Measurements from ENCODE around the gene TSC22D1.

The TSC22D1 gene

DNA sequence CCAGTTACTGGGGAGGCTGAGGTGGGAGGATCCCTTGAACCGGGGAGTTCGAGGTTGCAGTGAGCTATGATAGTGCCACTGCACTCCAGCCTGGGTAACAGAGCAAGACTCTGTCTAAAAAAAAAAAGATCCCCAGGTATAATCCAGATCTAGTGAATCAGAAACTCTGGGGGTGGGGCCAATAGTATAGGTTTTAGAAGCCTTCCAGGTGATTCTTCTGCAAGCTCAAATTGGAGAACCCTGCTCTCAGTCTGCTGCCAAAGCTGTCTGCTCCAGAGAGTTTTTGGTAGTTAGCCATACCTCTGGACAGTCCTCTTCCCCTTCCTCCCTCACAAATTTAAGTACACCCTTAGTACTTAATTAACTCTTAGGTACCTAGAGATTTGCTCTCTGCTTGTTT, 174.6 kb downstream of the TSC22D1 start:
- no peak for DNase-seq

DNA sequence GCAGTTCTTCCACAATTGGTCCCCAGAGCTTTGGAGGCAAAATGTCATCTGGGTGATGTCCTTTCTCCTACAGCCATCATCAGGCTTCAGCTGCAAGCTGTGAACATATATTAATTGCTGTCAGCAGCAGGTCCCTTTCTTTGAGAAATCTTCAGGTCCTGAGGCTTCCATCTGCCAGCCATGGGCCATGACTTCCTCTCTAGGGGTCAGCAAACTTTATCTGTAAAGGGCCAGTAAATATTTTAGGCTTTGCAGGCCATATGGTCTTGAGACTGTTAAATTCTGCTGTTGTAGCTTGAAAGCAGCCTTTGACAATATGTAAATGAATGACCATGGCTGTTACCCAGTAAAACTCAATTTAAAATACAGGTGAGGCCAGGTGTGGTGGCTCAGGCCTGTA, 175.4 kb downstream of the TSC22D1 start:
- DNase-seq, result no peak

DNA sequence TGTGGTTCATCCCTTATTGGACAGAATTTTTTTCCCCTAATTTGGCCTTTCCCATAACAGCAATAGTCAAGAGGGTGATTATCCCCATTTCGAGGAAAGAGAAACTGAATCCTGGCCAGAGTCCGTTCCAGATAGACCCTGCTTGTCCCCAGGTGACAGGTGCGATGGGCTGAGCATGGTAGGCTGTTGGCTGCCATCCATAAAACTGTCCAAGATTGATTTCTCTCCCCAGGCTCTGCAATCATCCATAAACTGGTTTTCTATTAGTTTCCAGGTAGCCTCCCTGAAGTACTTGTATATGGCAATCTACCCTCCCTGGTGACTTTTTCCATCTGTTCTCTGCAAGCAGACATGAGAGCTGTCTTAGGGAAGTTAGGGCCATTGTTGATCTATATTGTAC, 177.1 kb downstream of the TSC22D1 start:
- DNase-seq, result no peak

DNA sequence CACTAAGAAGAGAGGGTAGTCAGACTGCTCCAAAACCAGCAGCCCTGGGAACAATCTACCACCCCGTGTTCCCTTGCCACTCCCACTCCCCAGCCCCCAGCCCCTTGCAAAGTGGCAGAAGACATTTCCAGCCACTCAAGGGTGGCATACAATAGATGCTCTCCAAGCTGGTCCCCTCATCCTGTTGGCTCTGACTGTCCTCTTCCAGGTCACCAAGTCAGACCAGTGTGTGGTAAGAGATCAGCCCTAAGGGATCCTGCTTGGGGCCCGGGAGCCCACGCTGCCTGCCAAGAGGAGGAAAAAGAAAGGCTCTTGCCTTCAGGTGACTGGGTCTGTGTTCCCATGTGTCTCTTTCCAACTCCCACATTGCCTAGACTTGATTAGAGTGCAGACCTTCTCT, 177.5 kb downstream of the TSC22D1 start:
- no peak for DNase-seq

DNA sequence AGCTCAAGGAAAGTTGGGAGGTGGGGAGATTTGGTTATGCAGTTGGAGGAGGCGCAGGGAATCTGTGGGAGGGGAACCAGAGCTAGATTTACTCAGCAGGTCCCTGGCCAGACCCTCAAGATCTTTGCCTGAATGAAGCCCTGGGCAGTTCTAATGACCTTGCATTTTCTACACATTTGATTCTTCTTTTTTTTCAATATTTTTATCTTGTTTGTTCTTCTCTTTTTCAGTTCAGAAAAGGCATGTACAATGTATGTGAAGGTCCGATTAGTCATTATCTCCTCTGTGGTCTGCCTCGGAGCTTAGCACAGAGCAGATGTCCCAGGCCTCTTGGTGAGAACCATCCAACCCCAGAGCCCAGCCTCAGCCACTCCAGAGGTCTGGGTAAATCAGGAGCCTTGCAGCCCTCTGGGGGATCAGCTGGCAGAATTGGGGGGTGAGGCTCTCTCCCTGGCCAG, 178.3 kb downstream of the TSC22D1 start:
- DNase-seq, result no peak

DNA sequence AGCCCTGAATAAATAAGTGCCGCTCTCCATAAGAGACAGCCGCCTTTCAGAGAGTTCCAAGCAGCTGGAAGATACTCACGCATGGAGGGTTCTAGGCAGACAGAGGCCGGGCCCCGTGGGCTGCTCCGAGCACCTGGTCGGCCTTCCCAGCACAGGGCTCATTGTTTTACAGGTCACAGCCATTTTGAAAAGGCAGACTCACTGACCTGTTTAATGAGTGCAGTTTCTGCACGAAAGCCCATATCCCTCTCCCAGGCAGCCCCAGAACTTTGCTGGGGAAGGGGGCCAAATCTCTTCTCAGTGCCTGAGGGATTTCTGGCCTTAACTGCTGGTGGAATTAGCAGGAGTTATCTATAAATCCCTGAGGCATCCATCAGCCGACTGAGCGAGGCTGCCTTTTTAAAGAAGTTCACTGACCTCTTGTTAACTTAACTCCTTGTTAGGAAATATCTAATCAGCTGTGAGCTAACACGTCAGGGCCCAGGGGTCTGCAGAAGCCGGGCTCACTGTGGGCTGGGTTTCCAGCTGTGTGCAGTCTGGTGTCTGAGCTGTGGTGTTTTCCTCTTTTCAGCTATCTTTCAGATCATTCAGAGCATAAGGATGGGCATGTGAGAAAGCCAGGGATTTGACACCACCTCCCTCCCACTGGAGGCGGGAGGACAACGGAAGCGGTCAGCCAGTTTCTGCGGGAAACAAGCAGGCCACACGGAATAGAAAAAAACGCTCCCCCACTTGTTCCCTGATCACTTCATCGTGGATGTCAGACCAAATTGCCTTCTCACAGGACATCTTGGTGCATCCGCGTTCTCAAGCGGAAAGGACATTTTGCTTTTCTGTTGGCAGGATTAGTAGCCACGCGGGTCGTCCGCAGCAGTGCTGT, 179.2 kb downstream of the TSC22D1 start:
- DNase-seq, result no peak

DNA sequence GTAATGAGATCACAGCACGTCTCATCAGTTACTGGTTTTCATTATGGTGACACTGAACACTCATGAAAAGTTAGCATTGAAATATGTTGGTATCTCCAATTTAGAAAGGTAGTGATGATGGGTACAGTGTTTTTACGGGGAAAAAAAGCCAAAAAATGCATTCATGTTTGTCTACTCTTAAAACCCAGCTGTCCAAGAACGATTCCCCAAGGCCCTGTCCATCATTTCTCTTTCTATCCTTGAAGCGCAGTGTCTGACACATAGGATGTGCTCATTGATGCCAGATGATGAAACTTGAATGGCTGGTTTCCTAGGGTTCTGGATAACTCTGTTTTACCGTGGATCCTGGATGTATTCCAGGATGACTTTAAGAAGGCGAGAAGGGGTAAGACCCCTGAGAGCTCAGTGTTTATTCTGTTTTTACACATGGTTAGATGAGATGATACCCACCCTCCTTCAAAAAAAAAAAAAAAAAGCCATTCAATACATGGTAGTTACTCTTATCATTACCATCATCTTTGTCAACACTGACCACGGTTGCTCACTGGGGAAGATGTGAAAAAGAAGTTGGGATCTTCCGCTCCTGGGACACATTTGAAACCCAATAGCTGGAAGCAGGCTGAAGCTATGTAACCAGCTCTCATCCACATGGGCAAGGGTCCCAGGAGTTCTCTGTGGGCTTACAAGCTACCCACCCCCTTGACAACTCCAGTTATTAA, 180.0 kb downstream of the TSC22D1 start:
- no peak for DNase-seq

DNA sequence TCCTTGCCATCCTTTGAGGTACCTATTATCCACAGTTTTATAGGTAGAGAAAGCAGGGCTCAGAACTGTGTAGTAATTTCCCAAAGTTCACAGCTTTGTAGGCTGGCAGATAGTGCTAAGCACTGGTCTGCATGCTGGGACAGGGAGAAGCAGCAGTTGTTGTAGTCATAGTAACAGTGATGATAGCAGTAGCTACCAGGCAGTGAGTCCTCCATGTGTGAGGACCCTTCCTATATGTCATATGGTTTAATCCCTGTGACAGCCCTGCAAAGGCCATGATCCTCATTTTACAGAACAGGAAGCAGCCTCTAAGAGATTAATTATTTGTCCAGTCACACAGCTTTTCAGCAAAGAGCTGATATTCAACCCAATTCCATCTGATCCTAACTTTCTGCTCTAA, 181.5 kb downstream of the TSC22D1 start:
- DNase-seq, result no peak

DNA sequence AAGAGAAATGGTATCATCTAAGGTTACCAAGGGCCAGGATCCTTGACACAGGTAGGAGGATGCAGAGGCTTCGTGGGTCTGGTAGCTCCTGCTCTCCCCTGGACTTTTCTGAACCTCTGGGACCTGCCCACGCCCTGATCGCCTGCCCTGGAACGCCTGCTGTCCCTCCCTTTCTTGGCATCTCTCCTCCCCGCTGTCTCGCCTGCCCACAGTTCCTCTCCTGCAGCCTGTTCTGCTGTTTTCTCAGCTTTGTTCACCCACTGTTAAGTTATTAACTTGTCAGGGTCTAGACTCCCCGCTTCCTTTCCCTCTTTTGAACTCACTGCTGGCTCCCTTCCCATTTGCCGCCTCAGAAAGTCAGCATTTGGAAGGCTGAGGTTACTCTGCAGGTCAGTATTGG, 182.7 kb downstream of the TSC22D1 start:
- DNase-seq, result no peak

DNA sequence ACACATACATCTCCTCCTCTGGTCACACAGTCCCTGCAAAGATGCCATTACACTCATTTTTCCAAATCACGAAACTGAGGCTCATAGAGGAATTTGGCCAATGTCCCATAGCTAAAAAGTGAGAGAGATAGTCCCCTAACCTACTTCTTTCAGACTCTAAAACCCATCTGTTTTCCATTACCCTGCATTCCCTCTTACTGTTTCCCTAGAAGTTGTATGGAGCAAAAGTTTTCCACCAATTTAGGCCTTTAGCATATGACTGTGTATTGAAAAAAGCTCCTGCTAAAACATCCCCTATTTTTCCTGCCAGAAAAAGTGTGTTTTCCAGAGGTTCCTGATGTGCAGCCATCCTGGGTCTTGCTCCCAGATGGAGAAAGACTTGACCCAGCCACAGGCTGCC, 186.3 kb downstream of the TSC22D1 start:
- DNase-seq, result no peak

DNA sequence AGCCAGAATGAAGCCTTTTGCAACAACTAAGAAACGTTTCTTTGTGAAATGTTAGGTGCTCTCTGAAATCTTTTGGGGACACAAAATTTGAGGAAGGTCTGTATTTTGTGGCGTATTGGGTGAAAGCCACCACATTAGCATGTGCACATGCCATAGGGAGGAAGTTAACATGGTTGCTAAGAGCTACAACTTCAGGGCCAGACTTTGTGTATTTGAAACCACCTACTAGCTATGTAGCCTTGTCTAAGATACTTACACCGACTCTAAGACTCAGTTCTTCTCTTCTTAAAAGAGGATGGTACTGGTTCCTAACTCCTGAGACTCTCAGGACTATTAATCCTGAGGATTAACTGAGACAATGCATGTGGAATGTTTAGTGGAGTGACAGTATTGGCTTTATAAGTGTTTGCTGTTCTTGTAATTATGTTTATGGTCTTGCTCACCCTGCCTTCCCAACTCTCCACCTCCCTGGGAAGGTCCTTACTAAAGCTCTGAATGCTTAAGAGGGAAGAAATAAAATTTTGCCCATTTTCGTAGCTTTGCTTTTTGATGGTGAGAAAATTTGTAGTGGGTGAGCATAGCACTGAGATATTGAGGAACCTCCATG, 187.0 kb downstream of the TSC22D1 start:
- no peak for DNase-seq

DNA sequence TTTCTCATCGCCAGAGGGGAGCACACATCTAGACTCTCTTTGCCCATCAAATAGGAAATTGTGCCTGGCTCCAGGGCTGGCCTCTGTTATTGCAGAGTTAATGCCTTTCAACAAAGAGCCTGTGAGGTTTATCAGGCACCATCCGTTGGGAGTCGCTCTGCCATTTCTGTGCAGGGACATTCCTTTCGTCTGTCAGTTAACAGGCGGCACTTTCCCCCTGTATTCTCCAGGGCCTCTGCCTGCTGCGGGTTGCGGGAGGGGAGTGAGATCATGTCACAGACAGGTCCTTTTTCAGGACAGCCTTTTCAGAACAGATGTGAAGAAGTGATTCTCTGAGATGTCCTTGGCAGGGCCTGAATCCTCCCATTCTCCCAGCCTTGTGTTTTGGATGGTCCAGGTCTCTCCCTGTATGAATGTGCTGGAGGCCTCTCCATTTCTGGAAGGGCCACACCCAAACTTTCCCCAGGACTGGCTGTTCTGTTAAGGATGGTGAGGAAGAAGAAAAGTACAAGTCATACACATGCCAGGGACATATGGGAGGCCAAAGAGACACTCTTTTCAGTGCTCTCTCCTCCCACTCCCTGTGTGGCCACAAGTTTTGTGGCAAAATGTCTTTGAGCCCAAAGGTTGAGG, 187.6 kb downstream of the TSC22D1 start:
- DNase-seq, result no peak

DNA sequence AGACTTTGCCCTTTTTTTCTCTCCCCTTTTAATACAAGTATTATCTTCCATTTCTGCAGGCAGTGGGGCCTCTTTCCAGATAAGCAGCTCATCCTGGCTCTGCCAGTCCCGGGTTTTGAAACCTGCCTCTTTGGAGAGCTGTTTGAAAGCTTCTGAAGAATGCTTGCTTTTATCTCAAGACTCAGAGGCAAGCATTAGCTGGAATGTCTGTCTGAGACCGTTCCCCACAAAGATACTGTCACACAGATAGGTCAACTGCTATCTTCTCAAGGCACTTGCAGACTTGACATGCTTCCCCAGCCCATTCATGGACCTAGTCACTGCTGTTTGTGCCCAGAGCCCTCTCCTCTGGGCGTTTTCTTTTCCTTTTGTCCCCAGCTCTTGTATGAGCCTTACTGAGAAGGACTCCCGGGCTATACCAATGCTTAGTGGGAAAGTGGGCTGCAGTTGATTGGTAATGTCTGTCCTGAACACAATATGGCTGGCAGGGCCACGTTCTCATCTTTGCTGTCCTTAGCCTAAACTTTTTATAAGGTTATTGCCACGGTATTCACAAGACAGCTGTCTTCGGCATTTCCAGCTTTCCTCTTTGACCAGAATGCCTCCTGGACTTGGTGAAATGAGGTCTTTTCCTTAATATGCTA, 189.1 kb downstream of the TSC22D1 start:
- DNase-seq, result no peak

DNA sequence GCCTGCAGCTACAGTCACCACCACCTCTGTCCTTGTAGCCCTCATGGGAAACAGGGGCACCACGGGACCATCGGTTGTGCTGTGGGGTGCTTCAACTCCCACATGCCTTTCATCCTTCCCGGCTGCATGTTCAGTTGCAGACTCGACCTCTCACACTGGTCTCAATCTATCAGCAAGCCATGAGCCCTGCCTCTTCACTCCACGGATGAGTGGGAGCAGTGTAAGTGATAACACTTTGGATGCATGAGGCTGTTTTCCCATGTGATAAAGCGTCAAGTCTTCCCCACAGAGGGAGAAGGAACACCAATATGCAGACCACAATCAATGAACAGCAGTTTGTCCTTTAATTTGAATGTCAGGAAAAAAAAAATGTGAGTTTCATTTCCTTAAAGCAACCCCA, 190.3 kb downstream of the TSC22D1 start:
- no peak for DNase-seq

DNA sequence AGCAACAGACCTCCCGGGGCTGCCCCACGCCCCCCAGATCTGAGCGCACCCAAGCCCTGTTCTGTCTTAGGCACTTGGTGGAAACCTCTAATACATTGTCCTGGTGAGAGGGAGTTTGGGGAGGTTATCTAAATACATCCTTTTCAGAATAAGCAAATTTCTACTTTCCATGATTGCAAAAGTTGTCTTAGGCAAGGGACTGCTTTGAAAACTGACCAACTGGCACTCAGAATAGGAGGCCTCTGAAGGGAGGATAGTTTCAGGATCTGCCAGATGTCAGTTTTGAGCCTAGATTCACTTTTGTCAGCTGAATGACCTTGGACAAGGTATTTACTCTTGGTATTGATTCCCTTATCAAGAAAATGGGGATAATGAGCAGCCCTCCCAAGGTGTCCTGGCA, 190.7 kb downstream of the TSC22D1 start:
- no peak for DNase-seq

DNA sequence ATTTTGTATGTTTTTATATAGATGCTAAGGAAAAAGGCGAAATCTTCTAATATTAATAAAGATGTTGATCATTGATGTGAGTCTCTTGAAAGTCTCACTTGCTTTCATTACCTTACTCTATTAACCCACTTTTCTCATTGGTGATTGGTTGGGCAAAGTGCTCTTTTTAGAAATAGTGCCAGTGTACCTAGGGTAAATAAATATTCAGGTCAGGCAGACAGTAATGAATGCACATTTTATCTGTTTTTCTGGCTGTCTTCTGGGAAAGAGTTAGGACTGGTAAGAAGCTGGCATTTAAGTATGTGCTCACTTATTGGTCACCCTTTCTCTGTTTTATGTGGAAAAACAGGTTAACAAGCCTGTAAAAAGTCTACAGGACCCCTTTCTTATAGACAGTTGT, 191.4 kb downstream of the TSC22D1 start:
- no peak for DNase-seq

DNA sequence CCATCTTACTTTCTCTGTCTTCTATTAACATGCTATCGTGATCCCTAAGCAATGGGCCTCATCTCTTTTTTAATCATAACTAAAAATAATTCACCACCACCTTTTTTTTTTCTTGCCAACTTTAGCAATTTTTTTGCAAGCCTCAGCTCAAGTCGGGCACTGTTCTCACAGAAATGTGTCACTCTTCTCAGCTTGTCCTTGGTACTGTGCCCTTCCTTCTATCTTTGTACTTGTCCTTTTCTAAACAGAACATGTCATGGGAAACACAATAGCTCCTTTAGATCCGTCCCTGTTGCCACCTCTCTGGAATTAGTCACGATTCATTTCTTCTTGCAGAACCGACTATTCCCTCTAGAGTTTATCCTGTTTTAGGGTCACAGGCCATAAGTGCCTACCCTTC, 192.2 kb downstream of the TSC22D1 start:
- no peak for DNase-seq

DNA sequence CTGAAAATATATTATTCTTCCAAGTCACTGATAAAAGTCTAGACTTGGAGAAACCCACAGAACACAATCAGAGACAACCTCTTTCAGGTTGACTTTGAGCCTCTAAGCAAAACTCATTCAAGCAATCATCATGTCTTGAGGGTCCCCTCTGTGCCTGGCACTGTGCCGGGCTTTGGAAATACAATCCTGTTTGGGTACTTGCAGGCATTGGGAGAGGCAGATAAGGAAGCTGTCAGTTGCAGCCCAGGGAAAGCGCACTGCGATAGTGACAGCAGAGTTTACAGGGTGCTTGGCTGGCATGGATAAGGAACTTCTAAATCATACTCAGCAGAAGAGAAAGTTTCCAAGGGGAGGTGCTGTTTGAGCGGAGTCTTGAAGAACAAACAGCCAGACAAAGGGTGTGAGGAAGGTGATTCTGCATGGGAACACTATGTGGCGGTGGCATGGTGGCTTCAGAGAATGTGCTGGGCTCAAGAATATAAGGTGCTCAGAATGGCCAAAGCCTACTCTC, 193.4 kb downstream of the TSC22D1 start:
- DNase-seq, result no peak

All from activated T-cell treated with anti-CD3 and anti-CD28 coated beads, Interleukin-2, amount 50 U/mL, for 1 hour (primary cell).